GM21717 (cell line): ENCODE measurements around the gene DNAH5.
"Not testable (repeated sequence)": the region's sequence is repeated elsewhere in the genome, so short reads cannot be mapped to it uniquely, and the experiment has no call there.

Source experiments
- ATAC-seq: cut with Tn5 transposase; IDR thresholded peaks from one replicate; pipeline ENCODE4 v1.9.1; 2021; ENCODE audit warnings: mild to moderate bottlenecking, moderate library complexity; ENCODE audit not compliant: unreplicated experiment

Gene DNAH5

GRCh38 chr5:13944560-13945199 lies at the start of gene DNAH5:
TSS of gene DNAH5 (minus strand) at chr5:13944688. CDS start at chr5:13944438, 250 bp downstream.
- no peak for ATAC-seq

DNA sequence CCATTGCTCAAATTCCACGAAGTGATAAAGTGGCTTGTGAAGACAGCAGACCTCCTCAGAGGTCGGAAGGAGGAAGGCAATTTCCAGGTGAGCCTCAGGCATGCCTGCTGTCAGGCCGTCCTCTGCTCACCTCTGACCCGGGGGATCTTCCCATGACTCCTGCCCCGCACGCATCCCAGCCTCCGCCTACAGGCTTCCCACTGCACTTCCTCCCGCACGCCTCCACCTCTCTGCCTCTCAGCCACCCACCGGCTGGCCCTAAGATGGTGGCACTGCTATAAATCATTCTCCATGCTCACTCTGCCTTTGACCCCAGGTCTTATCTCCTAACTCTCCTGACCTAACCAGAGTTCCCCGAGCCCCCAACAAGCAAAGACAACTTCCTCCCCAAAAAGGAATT lies 49.4 kb upstream of the DNAH5 start:
- ATAC-seq: no peak

GRCh38 chr5:13992795-13993194 lies 48.3 kb upstream of the DNAH5 start:
- ATAC-seq: no peak

DNA sequence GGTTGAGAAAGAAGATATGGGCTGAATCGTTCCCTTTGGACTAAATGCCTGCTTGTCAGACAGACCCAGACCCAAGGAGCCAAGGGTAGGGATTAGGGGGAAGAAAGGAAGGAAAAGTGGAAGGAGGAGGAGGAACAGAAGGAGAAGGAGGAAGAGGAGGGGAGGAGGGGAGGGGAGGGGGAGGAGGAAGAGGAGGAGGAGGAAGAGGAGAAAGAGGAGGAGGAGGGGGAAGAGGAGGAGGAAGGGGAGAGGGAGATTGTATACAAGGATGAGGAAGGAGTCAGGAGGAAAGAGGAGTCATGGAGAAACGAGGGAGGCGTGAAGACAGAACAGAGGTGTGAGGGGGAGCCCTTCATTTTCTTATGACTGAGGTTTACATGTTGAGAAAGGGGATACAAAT lies 46.9 kb upstream of the DNAH5 start:
- no peak for ATAC-seq

DNA sequence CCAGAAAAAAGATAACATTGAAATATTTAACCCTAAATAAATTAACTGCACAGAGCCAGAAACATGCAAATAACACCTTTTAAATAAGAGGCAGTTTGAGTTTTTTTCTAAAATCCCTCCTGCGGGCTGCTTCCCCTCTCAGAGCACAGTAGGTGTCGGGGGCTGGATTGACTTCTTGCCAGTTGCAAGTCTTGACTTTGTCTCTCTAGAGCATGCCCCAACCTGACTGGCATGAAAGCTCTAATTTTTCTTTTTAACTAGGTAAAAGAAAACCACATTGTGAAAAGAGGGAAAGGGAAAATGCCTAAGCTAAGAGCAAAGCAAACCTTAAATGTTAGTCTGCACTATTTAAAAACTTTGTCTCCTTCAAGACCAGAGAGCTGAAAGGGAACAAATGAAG lies 46.4 kb upstream of the DNAH5 start:
- ATAC-seq: no peak

DNA sequence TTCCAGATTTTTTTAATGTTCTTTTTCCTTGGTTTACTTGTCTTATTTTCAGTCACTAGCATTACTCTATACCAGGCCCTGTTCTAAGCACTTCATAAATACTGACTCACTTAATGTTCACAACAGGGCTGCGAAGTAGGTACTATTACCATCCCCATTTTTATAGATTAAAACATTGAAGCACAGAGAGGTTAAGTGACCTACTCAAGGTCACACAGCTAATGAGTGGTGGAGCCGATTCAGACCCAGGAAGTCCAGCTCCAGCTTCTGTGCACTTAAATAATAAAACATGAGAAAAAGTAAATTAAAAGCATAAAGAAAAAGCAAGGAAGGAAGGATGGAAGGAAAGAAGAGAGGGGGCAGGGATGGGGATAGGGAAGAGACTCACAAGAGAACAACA lies 45.3 kb upstream of the DNAH5 start:
- ATAC-seq: no peak

DNA sequence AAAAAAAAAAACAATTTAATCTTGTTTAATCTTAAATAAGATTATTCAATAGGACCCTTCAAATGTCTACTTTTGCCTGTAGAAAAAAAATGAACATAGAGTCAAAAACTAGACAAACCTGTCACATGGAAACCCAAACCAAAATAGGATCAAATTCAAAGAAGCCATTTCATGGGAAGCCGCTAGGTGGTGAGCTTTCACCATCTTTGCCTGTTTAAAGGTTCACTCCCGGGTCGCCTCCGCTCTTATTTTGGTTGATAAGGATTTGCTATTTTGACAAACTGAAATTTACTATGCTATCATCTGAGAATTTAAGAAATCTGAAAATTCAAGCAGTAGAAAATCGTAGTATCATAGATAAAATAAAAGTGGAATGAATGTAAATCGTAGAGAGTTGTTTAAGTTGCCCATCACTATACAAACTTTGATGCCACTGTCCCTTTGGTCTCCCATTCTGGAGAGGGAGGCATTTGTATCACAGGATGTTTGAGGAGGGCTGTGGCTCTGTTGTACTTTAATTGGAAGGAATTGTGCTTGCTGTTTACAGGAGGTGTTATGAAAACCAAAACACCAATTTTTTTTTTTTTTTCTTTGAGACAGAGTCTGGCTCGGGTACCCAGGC lies 43.5 kb upstream of the DNAH5 start:
- ATAC-seq: peak; percentile 79

- no peak for ATAC-seq
These were observed 41.4 kb upstream of the DNAH5 start for GRCh38 chr5:13985731-13986418.

GRCh38 chr5:13984888-13985287 lies 40.4 kb upstream of the DNAH5 start:
- not testable (repeated sequence) for ATAC-seq

DNA sequence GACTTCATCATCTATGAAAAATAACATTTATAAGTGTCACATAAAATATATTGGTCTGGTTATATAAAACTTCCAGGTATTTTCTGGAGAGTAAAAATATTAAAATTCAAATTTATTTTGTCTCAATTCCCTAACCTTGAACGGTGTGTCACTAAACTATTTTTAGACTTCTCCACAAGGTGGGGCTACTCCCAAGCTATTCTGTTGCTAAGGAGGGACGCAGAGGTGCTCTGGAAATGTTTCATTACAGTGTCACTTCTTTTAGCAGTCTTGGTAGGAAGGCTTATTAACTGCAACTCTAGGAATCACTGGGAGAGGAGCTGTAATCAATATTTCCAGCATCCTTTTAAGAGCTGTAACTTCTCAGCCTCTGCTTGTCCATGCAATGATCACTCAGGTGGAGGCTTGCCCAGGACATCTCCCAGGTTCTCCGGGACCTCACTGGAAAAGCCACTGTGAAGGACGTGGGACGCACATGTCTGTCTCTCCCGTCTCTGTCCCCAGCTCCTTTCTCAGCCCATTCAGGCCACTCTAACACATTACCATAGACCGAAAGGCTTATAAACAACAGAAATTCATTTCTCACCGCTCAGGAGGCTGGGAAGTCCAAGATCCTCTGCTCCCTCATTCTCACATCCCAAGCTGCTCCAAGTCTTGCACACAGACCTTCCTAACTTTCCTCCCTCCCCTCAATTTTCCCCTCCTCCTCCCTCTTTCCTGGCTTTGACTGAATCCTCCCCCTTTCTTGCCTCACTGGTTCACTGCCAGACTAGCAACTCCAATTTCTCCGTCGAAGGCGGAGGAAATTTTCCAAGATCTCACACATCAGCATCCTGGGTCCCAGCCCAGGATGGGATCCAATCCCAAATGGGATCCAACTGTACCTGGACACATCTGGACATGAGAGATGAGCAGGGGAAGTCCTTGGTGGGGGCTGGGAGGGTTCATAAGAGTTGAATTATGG lies 32.7 kb upstream of the DNAH5 start:
- no peak for ATAC-seq

GRCh38 chr5:13976223-13976622 lies 31.7 kb upstream of the DNAH5 start:
- ATAC-seq: no peak

DNA sequence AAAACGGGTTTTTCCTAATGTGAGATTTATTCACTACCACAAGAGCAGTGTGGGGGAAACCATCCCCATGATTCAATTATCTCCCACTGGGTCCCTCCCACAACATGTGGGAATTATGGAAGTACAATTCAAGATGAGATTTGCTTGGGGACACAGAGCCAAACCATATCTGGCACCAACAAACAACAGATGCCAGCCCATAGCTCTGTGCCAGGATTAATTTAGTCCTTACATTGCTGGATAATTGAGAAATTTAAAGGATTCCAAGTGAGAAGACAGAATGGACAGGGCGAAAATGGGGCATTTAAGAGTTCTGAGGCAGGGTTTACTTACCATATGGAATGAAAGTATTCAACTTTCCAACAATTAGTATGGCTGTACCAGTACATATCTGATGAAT lies 30.8 kb upstream of the DNAH5 start:
- no peak for ATAC-seq

GRCh38 chr5:13973724-13974123 lies 29.2 kb upstream of the DNAH5 start:
- ATAC-seq: no peak

GRCh38 chr5:13972029-13972428 lies 27.5 kb upstream of the DNAH5 start:
- no peak for ATAC-seq

- ATAC-seq: peak; percentile 81
These were observed 12.7 kb upstream of the DNAH5 start for GRCh38 chr5:13957032-13957645.

DNA sequence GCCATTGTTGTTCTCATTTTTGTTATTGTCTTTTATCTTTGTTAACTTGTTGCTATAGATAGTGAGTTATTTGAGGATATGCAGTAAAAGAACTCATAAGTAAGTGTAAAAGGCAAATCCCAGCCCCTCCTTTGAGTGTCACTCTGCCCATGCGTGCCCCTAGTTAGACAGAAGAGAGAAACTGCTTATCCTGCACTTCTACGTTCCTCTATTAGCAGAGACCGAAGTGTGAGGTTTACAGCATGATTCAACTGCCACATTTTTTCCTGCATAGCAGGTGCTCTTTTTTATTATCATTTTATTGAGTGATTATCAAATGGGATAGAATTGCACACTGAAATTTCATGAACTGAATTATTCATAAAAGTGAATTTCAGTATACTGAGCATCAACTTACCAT lies 12.0 kb upstream of the DNAH5 start:
- no peak for ATAC-seq

GRCh38 chr5:13955896-13956295 lies 11.4 kb upstream of the DNAH5 start:
- no peak for ATAC-seq

DNA sequence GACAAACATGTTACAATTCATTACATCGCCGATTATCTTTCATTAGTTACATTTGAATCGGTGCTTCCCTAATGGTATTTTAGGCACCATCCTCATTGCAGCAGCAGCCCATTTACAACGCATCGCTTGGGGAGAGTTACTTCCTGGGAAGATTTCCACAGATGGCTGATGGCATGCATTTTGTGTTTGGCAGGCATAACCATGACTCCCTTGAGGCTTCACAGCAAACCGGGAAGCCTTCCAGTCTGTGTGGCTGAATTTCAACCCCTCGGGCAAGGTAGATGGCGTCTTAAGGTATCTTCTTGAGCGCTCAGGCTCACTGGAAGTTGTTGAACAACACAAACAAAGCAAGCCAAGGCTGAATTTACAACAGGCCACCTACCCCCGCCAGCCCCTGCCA lies 1.6 kb upstream of the DNAH5 start:
- ATAC-seq: no peak

GRCh38 chr5:13945271-13945670 lies 783 bp upstream of the DNAH5 start:
- no peak for ATAC-seq

DNA sequence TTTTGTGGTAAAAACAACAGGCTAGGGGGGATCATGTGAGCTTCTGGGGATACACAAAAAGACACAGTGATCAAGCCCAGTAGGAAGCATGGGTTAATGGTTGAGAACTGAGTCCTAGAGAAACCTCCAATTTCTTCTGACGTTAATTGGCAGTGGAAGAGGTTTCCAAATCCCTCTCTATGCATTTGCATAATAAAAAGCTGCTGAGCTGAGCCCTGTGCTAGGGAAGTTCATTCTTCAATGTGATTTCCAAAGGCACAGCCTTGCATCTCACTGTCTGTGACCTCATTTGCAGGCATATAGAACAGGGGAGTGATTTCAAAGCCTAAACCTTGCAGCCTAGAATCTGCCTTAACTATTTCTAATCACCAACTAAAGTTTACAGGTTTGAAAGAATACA lies 812 bp downstream of the DNAH5 start:
- ATAC-seq: no peak

DNA sequence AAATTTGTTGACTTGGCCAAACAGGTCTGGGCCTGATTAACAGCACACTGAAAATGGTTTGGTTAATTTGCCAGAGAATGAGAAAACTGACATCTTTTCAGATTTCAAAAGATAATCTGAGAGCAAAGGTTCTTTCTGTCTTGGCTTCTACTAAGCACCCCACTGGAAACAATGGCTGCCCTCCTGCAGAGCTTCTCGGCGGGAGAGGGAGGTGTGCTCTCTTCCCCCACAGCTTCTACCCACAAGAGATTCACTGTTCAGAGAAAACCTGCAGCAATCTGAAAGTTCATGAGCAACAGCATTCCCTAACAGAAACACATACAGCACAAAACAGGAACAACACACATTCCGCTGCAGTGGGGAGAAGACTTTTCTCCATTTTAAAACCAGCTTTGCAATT lies 3.0 kb downstream of the DNAH5 start:
- ATAC-seq: no peak
